ENCODE results near the gene ATG4B.

Gene ATG4B

DNA sequence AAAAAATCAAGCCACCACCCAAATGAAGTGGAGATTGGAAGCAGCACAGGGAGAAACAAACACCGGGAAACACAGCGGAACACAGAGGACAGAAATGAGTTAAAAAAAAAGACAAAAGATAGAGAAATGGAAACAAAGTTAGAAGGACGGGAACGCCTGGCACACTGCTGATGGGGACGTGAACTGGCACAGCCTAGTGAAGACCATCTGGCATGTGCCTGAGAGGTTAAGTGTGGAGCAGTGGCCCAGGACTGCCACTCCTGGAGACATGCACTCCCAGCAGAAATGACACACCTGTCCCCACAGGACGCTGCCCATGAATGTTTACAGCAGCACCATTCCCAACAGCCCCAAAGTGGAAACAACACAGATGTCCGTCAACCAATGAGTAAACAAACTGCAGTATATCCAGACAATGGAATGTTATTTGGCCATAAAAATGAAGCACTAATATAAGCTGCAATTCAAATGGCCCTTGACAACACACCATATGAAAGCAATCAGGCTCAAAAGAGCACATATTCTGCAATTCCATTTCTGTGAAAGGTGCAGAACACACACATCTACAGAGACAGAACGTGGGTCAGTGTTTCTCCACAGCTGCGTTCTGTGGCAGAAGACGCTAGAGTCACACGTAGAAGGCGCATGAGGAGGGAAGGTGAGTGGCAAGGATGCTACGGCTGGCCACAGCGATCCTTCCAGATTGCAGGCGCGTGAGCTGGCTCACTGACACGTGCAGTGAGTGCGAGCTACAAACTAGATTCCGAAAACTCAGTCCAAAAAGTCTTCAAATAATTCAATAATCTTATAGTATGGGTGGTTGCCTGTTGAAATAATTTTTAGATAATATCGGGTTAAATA is 25.1 kb upstream of the ATG4B start:
- TF ChIP-seq RAD21 (IDR thresholded peaks at IDR 0.05; ENCODE audit: low read depth): no peak
- TF ChIP-seq, protein P1, sequence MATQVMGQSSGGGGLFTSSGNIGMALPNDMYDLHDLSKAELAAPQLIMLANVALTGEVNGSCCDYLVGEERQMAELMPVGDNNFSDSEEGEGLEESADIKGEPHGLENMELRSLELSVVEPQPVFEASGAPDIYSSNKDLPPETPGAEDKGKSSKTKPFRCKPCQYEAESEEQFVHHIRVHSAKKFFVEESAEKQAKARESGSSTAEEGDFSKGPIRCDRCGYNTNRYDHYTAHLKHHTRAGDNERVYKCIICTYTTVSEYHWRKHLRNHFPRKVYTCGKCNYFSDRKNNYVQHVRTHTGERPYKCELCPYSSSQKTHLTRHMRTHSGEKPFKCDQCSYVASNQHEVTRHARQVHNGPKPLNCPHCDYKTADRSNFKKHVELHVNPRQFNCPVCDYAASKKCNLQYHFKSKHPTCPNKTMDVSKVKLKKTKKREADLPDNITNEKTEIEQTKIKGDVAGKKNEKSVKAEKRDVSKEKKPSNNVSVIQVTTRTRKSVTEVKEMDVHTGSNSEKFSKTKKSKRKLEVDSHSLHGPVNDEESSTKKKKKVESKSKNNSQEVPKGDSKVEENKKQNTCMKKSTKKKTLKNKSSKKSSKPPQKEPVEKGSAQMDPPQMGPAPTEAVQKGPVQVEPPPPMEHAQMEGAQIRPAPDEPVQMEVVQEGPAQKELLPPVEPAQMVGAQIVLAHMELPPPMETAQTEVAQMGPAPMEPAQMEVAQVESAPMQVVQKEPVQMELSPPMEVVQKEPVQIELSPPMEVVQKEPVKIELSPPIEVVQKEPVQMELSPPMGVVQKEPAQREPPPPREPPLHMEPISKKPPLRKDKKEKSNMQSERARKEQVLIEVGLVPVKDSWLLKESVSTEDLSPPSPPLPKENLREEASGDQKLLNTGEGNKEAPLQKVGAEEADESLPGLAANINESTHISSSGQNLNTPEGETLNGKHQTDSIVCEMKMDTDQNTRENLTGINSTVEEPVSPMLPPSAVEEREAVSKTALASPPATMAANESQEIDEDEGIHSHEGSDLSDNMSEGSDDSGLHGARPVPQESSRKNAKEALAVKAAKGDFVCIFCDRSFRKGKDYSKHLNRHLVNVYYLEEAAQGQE (IDR thresholded peaks at IDR 0.05; ENCODE audit: low read depth): no peak
- TF ChIP-seq CEBPB (IDR thresholded peaks at IDR 0.05): no peak
- TF ChIP-seq TEAD4 (IDR thresholded peaks at IDR 0.05): no peak
- TF ChIP-seq TAF1 (IDR thresholded peaks at IDR 0.05; ENCODE audit: low read depth): no peak
- TF ChIP-seq, protein P2, sequence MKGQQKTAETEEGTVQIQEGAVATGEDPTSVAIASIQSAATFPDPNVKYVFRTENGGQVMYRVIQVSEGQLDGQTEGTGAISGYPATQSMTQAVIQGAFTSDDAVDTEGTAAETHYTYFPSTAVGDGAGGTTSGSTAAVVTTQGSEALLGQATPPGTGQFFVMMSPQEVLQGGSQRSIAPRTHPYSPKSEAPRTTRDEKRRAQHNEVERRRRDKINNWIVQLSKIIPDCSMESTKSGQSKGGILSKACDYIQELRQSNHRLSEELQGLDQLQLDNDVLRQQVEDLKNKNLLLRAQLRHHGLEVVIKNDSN (IDR thresholded peaks at IDR 0.05): no peak

DNA sequence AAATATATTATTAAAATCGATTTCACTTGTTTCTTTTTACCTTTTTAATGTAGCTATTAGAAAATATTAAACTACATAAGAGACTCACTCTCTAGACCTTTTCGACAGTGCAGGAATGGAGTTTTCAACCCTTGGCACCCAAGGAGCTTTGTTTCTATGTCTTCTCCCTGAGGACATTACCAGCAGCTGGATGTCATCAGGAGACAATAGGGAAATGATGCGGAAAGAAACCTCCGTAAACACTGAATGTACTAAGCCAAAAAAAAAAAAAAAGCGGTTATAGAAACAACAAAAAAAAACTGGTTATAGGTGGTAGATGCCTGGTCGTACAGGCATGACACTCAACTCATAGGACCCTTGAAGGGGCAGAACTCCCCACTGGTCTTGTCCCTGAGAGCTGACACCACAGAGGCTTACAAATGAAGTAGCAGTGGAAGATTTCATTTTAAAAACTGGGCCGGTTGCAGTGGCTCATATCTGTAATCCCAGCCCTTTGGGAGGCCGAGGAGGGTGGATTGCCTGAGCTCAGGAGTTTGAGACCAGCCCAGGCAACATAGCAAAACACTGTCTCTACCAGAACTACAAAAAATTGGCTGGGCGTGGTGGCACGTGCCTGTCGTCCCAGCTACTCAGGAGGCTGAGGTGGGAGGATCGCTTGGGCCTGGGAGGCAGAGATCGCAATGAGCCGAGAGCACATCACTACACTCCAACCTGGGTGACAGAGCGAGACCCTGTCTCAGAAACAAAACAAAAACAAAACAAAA is 24.3 kb upstream of the ATG4B start:
- TF ChIP-seq, protein P1 (IDR thresholded peaks at IDR 0.05; ENCODE audit: low read depth): no peak
- TF ChIP-seq CREB1 (IDR thresholded peaks at IDR 0.05; ENCODE audit: low read depth): no peak
- TF ChIP-seq EGR1 (IDR thresholded peaks at IDR 0.05): no peak
- TF ChIP-seq NFIC (IDR thresholded peaks at IDR 0.05): no peak
- TF ChIP-seq, protein P2 (IDR thresholded peaks at IDR 0.05): no peak
- no peak for TF ChIP-seq TEAD4 (IDR thresholded peaks at IDR 0.05)
- no peak for TF ChIP-seq TCF12 (IDR thresholded peaks at IDR 0.05; ENCODE audit: low read depth)
- no peak for TF ChIP-seq YY1 (IDR thresholded peaks at IDR 0.05; ENCODE audit: low read depth)
- TF ChIP-seq, protein P3, sequence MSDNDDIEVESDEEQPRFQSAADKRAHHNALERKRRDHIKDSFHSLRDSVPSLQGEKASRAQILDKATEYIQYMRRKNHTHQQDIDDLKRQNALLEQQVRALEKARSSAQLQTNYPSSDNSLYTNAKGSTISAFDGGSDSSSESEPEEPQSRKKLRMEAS (IDR thresholded peaks at IDR 0.05): no peak
- TF ChIP-seq ZBTB7A (IDR thresholded peaks at IDR 0.05; ENCODE audit: low read depth): no peak
- TF ChIP-seq TAF1 (IDR thresholded peaks at IDR 0.05; ENCODE audit: low read depth): no peak
- TF ChIP-seq CEBPB (IDR thresholded peaks at IDR 0.05): no peak
- no peak for TF ChIP-seq EP300 (IDR thresholded peaks at IDR 0.05; ENCODE audit: borderline replicate concordance)

DNA sequence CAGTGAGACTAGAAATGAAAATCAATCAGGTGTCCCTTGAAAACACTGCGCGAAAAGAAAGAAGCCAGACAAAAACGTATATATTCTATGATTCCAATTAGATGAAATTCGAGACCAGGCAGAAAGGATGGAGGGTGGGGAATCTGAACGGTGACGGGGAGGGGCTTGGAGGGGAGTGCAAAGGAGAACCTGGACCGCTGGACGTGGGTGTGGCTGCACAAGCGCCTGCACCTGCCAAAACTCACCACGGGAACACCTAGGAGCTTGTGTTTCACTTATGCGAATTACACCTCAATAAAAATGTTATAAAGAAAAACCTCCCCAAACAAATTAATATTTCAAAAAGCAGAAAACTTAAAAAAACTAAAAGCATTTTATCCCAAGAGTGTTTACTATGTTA is 22.5 kb upstream of the ATG4B start:
- no peak for TF ChIP-seq ZBTB7A (IDR thresholded peaks at IDR 0.05; ENCODE audit: low read depth)
- TF ChIP-seq CREB1 (IDR thresholded peaks at IDR 0.05; ENCODE audit: low read depth): no peak
- TF ChIP-seq, protein P2 (IDR thresholded peaks at IDR 0.05): no peak
- no peak for TF ChIP-seq NFIC (IDR thresholded peaks at IDR 0.05)
- no peak for TF ChIP-seq TEAD4 (IDR thresholded peaks at IDR 0.05)

DNA sequence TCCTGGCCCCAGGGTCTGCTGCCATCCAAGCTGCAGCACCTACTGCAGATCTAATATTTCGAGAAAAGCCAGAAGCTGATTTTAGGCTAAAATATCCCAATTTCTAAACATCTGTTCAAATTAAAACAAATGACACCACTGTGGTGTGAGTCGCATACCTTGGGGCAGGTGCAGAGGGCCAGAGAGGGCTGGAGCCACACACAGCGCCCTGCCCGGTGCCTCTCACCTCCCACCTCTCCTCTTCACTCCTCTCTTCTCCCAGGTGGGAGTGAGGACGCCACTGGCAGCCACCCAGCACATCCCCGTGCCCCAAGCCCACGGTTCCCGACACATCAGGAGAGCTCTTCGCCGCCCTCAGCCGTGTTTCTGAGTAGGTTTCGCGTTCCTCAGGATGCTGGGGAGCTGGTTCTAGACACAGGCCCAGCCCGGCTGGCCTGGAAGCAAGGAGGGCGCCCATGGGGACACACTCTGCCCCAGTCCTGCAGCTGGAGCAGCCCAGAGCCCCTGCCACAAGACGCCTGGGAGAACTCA is 21.9 kb upstream of the ATG4B start:
- TF ChIP-seq NFIC (IDR thresholded peaks at IDR 0.05) (no peak), FOXM1 (IDR thresholded peaks at IDR 0.05; ENCODE audit: borderline replicate concordance, low read depth) (no peak), TAF1 (IDR thresholded peaks at IDR 0.05; ENCODE audit: low read depth) (no peak), YY1 (IDR thresholded peaks at IDR 0.05; ENCODE audit: low read depth) (no peak), TEAD4 (IDR thresholded peaks at IDR 0.05) (no peak), EGR1 (IDR thresholded peaks at IDR 0.05) (no peak), RAD21 (IDR thresholded peaks at IDR 0.05; ENCODE audit: low read depth) (no peak), CEBPB (IDR thresholded peaks at IDR 0.05) (no peak), CREB1 (IDR thresholded peaks at IDR 0.05; ENCODE audit: low read depth) (no peak), EP300 (IDR thresholded peaks at IDR 0.05; ENCODE audit: borderline replicate concordance) (no peak), TCF12 (IDR thresholded peaks at IDR 0.05; ENCODE audit: low read depth) (no peak), ZBTB7A (IDR thresholded peaks at IDR 0.05; ENCODE audit: low read depth) (no peak)
- TF ChIP-seq, protein P2 (IDR thresholded peaks at IDR 0.05): no peak
- TF ChIP-seq, protein P1 (IDR thresholded peaks at IDR 0.05; ENCODE audit: low read depth): no peak
- TF ChIP-seq, protein P3 (IDR thresholded peaks at IDR 0.05): no peak
